H1 (cell line): ENCODE data around the gene ZNF746. TPM values are rescaled to one million over a fixed set of nuclear protein-coding genes. Genes with fewer than 3 reads are reported as not detected.

Experiments used
- CTCF ChIA-PET: fragments of 300-600 bp; sonication (Branson Sonifier 250); formaldehyde crosslinking; loops from one replicate; lab custom pipeline; 2021; ENCODE audit not compliant: partially characterized antibody; lab: Charles Lee
- POLR2A ChIA-PET: fragments of 300-600 bp; sonication (Branson Sonifier 250); formaldehyde crosslinking; loops from one replicate; lab custom pipeline; 2021; ENCODE audit warnings: inconsistent platforms; ENCODE audit not compliant: partially characterized antibody; lab: Charles Lee
- DNase-seq, 2 experiments: peaks; one replicate each; pipeline versions ENCODE4 v3.0.0 to v3.0.0-alpha.2; 2010 to 2022; ENCODE audit warnings: low spot score in 2 of 2, low read depth in 1 of 2, mixed read lengths in 1 of 2
- FAIRE-seq: peaks from 2 replicates; lab custom pipeline; 2011; peaks lifted over from hg19 to GRCh38; lab: Jason Lieb, UNC
- H2AFZ ChIP-seq: 2 replicates; pipeline ENCODE4 v1.8.1; 2012; ENCODE audit warnings: low read length, inconsistent platforms
- H2AK5ac ChIP-seq: 2 replicates; pipeline ENCODE4 v1.6.1; 2013; ENCODE audit warnings: low read depth, low read length
- H2BK120ac ChIP-seq: replicated peaks from 2 replicates; pipeline ENCODE3; 2013; ENCODE audit warnings: low read depth, low read length, inconsistent platforms
- H2BK12ac ChIP-seq: 2 replicates; pipeline ENCODE4 v1.6.1; 2013; ENCODE audit warnings: low read depth, low read length
- H2BK15ac ChIP-seq: 2 replicates; pipeline ENCODE4 v1.6.1; 2013; ENCODE audit warnings: low read length
- H2BK20ac ChIP-seq: 2 replicates; pipeline ENCODE4 v1.6.1; 2013; ENCODE audit warnings: low read length
- H2BK5ac ChIP-seq: 2 replicates; pipeline ENCODE4 v1.6.1; 2013; ENCODE audit warnings: low read depth, low read length
- H3K14ac ChIP-seq: 2 replicates; pipeline ENCODE4 v1.6.1; 2013; ENCODE audit warnings: inconsistent platforms; ENCODE audit not compliant: insufficient read length
- H3K18ac ChIP-seq: 2 replicates; pipeline ENCODE4 v1.6.1; 2013; ENCODE audit warnings: low read length; ENCODE audit errors: extremely low read depth
- H3K23ac ChIP-seq: 2 replicates; pipeline ENCODE4 v1.6.1; 2013; ENCODE audit warnings: inconsistent platforms; ENCODE audit not compliant: insufficient read length
- H3K23me2 ChIP-seq: 2 replicates; pipeline ENCODE4 v1.6.1; 2013; ENCODE audit warnings: low read depth, low read length
- H3K27ac ChIP-seq: 2 replicates; pipeline ENCODE4 v1.6.1; 2011; ENCODE audit warnings: low read depth, low read length, inconsistent platforms
- H3K27me3 ChIP-seq, 4 experiments: replicated peaks in 1 of 4; 1 replicate in 1 of 4; 2 replicates in 3 of 4; pipeline versions ENCODE4 v1.6.1 to v1.8.1; 2011 to 2013; ENCODE audit warnings: low read length in 3 of 4, mild to moderate bottlenecking in 3 of 4, inconsistent platforms in 2 of 4, mixed read lengths in 2 of 4, moderate library complexity in 1 of 4; ENCODE audit not compliant: control insufficient read depth in 3 of 4, insufficient read depth in 3 of 4; ENCODE audit errors: extremely low read depth in 1 of 4
- H3K36me3 ChIP-seq, 4 experiments: 2 replicates each; pipeline versions ENCODE4 v1.6.1 to v1.8.1; 2011 to 2013; ENCODE audit warnings: mild to moderate bottlenecking in 4 of 4, low read length in 3 of 4, moderate library complexity in 2 of 4, control low read depth in 1 of 4, inconsistent platforms in 1 of 4; ENCODE audit not compliant: insufficient read depth in 4 of 4, control insufficient read depth in 2 of 4
- H3K4ac ChIP-seq: replicated peaks from 2 replicates; pipeline ENCODE3; 2013; ENCODE audit warnings: low read length, low read depth, mixed read lengths, inconsistent platforms; ENCODE audit not compliant: insufficient read length
- H3K4me1 ChIP-seq, 4 experiments: replicated peaks in 1 of 4; 1 replicate in 1 of 4; 2 replicates in 3 of 4; pipeline versions ENCODE4 v1.6.1 to v1.8.1; 2011 to 2013; ENCODE audit warnings: low read length in 3 of 4, inconsistent platforms in 2 of 4, mixed read lengths in 1 of 4; ENCODE audit not compliant: insufficient read depth in 4 of 4, control insufficient read depth in 3 of 4
- H3K4me2 ChIP-seq, 2 experiments: 2 replicates each; pipeline versions ENCODE4 v1.6.1 to v1.8.1; 2011 to 2013; ENCODE audit warnings: low read depth in 2 of 2, low read length in 2 of 2, control low read depth in 1 of 2, inconsistent platforms in 1 of 2, mild to moderate bottlenecking in 1 of 2; ENCODE audit not compliant: insufficient read depth in 1 of 2
- H3K4me3 ChIP-seq, 4 experiments: fragments of 200-600, 300-600 bp in 1 of 4; sonication (generic), shearing (Covaris generic), sonication (Bioruptor Twin) in 1 of 4; 2 replicates each; pipeline versions ENCODE4 v1.5.1 to v1.8.1; 2011 to 2016; ENCODE audit warnings: low read length in 4 of 4, low read depth in 3 of 4, control low read depth in 2 of 4, inconsistent platforms in 2 of 4, mild to moderate bottlenecking in 2 of 4, mixed read lengths in 1 of 4, moderate library complexity in 1 of 4; ENCODE audit not compliant: insufficient read depth in 2 of 4; ENCODE audit errors: extremely low read depth in 1 of 4
- H3K56ac ChIP-seq: replicated peaks from 2 replicates; pipeline ENCODE3; 2013; ENCODE audit warnings: low read depth, mild to moderate bottlenecking, mixed read lengths, low read length, inconsistent platforms; ENCODE audit not compliant: insufficient read length
- H3K79me1 ChIP-seq: 2 replicates; pipeline ENCODE4 v1.6.1; 2013; ENCODE audit warnings: low read depth, low read length, control low read depth
- H3K79me2 ChIP-seq, 2 experiments: 2 replicates each; pipeline versions ENCODE4 v1.6.1 to v1.8.1; 2012 to 2013; ENCODE audit warnings: low read length in 2 of 2, mild to moderate bottlenecking in 2 of 2, inconsistent platforms in 1 of 2; ENCODE audit not compliant: insufficient read depth in 2 of 2, control insufficient read depth in 1 of 2
- H3K9ac ChIP-seq, 4 experiments: replicated peaks in 1 of 4; 1 replicate in 1 of 4; 2 replicates in 3 of 4; pipeline versions ENCODE4 v1.6.1 to v1.8.1; 2011 to 2013; ENCODE audit warnings: low read depth in 3 of 4, low read length in 3 of 4, control low read depth in 2 of 4, mild to moderate bottlenecking in 2 of 4, moderate library complexity in 2 of 4, inconsistent platforms in 1 of 4; ENCODE audit errors: extremely low read depth in 1 of 4
- H3K9me3 ChIP-seq, 2 experiments: 2 replicates each; pipeline versions ENCODE4 v1.6.1 to v1.8.1; 2012 to 2013; ENCODE audit warnings: mild to moderate bottlenecking in 2 of 2, moderate library complexity in 2 of 2, control low read depth in 1 of 2, inconsistent platforms in 1 of 2, low read depth in 1 of 2, low read length in 1 of 2, mixed read lengths in 1 of 2; ENCODE audit not compliant: insufficient read depth in 2 of 2
- H4K20me1 ChIP-seq, 2 experiments: replicated peaks in 1 of 2; 2 replicates each; pipeline versions ENCODE3 to v1.8.1; 2011 to 2013; ENCODE audit warnings: inconsistent platforms in 2 of 2, low read length in 2 of 2, mild to moderate bottlenecking in 1 of 2; ENCODE audit not compliant: insufficient read depth in 2 of 2, control insufficient read depth in 1 of 2
- H4K5ac ChIP-seq: 2 replicates; pipeline ENCODE4 v1.6.1; 2013; ENCODE audit warnings: low read length, low read depth, mixed read lengths, inconsistent platforms; ENCODE audit not compliant: insufficient read length
- H4K8ac ChIP-seq: 2 replicates; pipeline ENCODE4 v1.8.0; 2013; ENCODE audit warnings: mild to moderate bottlenecking, moderate library complexity, low read length, inconsistent platforms; ENCODE audit not compliant: insufficient read depth; ENCODE audit errors: extremely low read depth
- H4K91ac ChIP-seq: replicated peaks from 2 replicates; pipeline ENCODE3; 2013; ENCODE audit warnings: low read length, mixed read lengths, inconsistent platforms; ENCODE audit not compliant: insufficient read length
- BCL11A ChIP-seq, 2 experiments: IDR thresholded peaks; one replicate each; pipeline ENCODE4 v1.6.1; 2011; ENCODE audit warnings: low read depth in 2 of 2, low read length in 2 of 2, mild to moderate bottlenecking in 2 of 2
- CBX8 ChIP-seq: fragments of 300-800, 300-1000 bp; sonication (generic); IDR thresholded peaks from 2 replicates; pipeline ENCODE4 v1.7.1; 2016; ENCODE audit warnings: low read depth, low read length, borderline replicate concordance
- CHD2 ChIP-seq: IDR thresholded peaks from 2 replicates; pipeline ENCODE4 v1.6.1; 2012; ENCODE audit warnings: low read length, improper control_type of control experiment
- E2F6 ChIP-seq: IDR thresholded peaks from 2 replicates; pipeline ENCODE4 v1.6.1; 2012; ENCODE audit warnings: inconsistent platforms
- GTF2F1 ChIP-seq: IDR thresholded peaks from 2 replicates; pipeline ENCODE4 v1.6.1; 2012; ENCODE audit warnings: low read depth, low read length, improper control_type of control experiment, borderline replicate concordance
- KDM4A ChIP-seq: IDR thresholded peaks from one replicate; pipeline ENCODE4 v1.7.1; 2012; ENCODE audit warnings: low read depth, mild to moderate bottlenecking, moderate library complexity, low read length, inconsistent platforms; ENCODE audit not compliant: severe bottlenecking
- MAX ChIP-seq: IDR thresholded peaks from 2 replicates; pipeline ENCODE4 v1.6.1; 2012; ENCODE audit warnings: inconsistent platforms
- NRF1 ChIP-seq: IDR thresholded peaks from 2 replicates; pipeline ENCODE4 v1.6.1; 2011; ENCODE audit warnings: mild to moderate bottlenecking, low read depth, low read length, improper control_type of control experiment
- PHF8 ChIP-seq: fragments of 200-600 bp; sonication (generic); conservative IDR thresholded peaks from 2 replicates; pipeline ENCODE4 v1.7.1; 2012; ENCODE audit warnings: low read depth, mild to moderate bottlenecking, inconsistent platforms, low read length, moderate library complexity
- POLR2A ChIP-seq, 2 experiments: IDR thresholded peaks; 1 replicate in 1 of 2; 2 replicates in 1 of 2; pipeline ENCODE4 v1.6.1; 2011; ENCODE audit warnings: low read depth in 2 of 2, low read length in 2 of 2, mild to moderate bottlenecking in 2 of 2; ENCODE audit errors: control extremely low read depth in 1 of 2
- POLR2AphosphoS5 ChIP-seq: IDR thresholded peaks from 2 replicates; pipeline ENCODE4 v1.6.1; 2011; ENCODE audit warnings: low read depth, low read length
- POU5F1 ChIP-seq: IDR thresholded peaks from 2 replicates; pipeline ENCODE4 v1.6.1; 2011; ENCODE audit warnings: low read depth, mild to moderate bottlenecking, low read length, moderate library complexity
- RAD21 ChIP-seq, 2 experiments: IDR thresholded peaks in 1 of 2; conservative IDR thresholded peaks in 1 of 2; 2 replicates each; pipeline ENCODE4 v1.6.1; 2011; ENCODE audit warnings: low read depth in 2 of 2, low read length in 2 of 2, improper control_type of control experiment in 1 of 2, inconsistent platforms in 1 of 2, mild to moderate bottlenecking in 1 of 2, moderate library complexity in 1 of 2
- RNF2 ChIP-seq: fragments of 200-900, 300-1000 bp; sonication (generic); IDR thresholded peaks from 2 replicates; pipeline ENCODE4 v1.7.1; 2016; ENCODE audit warnings: borderline replicate concordance, low read depth, mild to moderate bottlenecking, antibody characterized with exemption, low read length; ENCODE audit not compliant: poor library complexity, severe bottlenecking; ENCODE audit errors: missing control alignments
- polyA plus RNA-seq, 7 experiments: library from polyadenylated mRNA; depleted of rRNA in 3 of 7; stranded (reverse) in 5 of 7; unstranded in 2 of 7; fragments of >200 nt in 5 of 7; fragments of 200-250 nt in 2 of 7; gene quantifications; 1 replicate in 5 of 7; 2 replicates in 1 of 7; 4 replicates in 1 of 7; pipeline versions ENCODE4 v1.2.1 to v1.2.3, GENCODE V29; 2011 to 2013; ENCODE audit warnings: missing spikeins in 2 of 7, mixed read lengths in 2 of 7
- total RNA-seq: library from RNA; stranded (reverse); fragmentation: NEBNext Ultra II Directional; extraction: Animal tissue kit (Norgen Biotek cat#: 25700); gene quantifications from 2 replicates; pipeline ENCODE4 v1.2.1, GENCODE V29; 2021

The ZNF746 gene
- total and polyA plus RNA-seq, 2 of the 8 experiments (the other 6 are each of a cell fraction or from before 2014, with no cell fraction given), result 7.5 to 15.6 TPM

DNA sequence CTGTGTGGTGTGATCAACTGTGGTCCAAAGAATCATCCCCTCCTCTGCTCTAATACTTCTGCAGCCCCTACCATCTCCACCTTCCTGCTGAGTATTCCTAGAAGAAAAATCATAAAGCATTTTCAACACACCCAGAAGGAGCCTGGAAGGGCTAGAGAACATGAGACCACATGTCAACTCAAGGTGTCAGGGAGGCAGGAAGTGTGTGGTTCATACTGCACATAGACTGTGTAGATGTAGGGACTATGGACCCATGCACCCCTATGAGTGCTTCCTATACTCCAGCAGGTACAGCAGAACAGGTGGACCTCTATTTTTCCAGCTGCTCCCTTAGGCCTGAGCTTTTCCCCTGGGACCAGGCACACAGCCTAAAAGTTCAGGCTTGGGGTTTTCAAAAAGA is 2.6 kb upstream of the ZNF746 start:
- FAIRE-seq, result no peak
- no peak overlapping the region for H3K18ac ChIP-seq
- POLR2A ChIA-PET, result no interaction called here
- TF ChIP-seq KDM4A (no peak), GTF2F1 (no peak), CHD2 (no peak), BCL11A (IDR thresholded peaks at IDR 0.05; ENCODE audit: low read depth in 2 of 2, low read length in 2 of 2) (no peak), NRF1 (no peak), RNF2 (no peak), E2F6 (no peak), POU5F1 (no peak), CBX8 (no peak), POLR2A (IDR thresholded peaks at IDR 0.05; ENCODE audit: control extremely low read depth in 1 of 2, low read depth in 2 of 2, low read length in 2 of 2) (no peak), MAX (no peak), RAD21 (IDR thresholded peaks at IDR 0.05 in 1 of 2, conservative IDR thresholded peaks at IDR 0.05 in 1 of 2; ENCODE audit: low read depth in 2 of 2, low read length in 2 of 2) (no peak), PHF8 (no peak), POLR2AphosphoS5 (no peak)

More for the DNA sequence above, 2.6 kb upstream of the ZNF746 start:
- Histone ChIP-seq H3K4me3 (no peak overlapping the region), H3K4me1 (no peaks in the 10 kb centered on the region; a peak in 2 of 7 replicates), H2AK5ac (no peak overlapping the region), H2BK15ac (no peak overlapping the region), H4K8ac (no peak overlapping the region), H4K91ac (no peak overlapping the region), H3K4me2 (no peak overlapping the region), H3K27me3 (peaks cover 0 to 3% (median under 1%) of the 10 kb centered on the region in 4 experiments; a peak in 2 of 7 replicates), H3K36me3 (no peaks in the 10 kb centered on the region), H3K9me3 (no peaks in the 10 kb centered on the region), H3K79me2 (peaks cover 0 to 12% of the 10 kb centered on the region in 2 experiments; a peak in 2 of 4 replicates), H2BK12ac (no peak overlapping the region), H3K23me2 (0 out of 2 replicates have a peak, but pooled peaks cover 4% of the 10 kb centered on the region), H2AFZ (no peak overlapping the region), H2BK20ac (no peak overlapping the region), H3K23ac (no peak overlapping the region), H2BK5ac (no peak overlapping the region), H4K5ac (no peak overlapping the region), H3K4ac (no peak overlapping the region), H3K9ac (no peak overlapping the region), H3K27ac (no peak overlapping the region), H4K20me1 (peaks cover 0 to 3% of the 10 kb centered on the region in 2 experiments), H3K56ac (no peak overlapping the region), H3K79me1 (no peaks in the 10 kb centered on the region; the same call in 1 of the 2 replicates), H2BK120ac (no peak overlapping the region), H3K14ac (no peak overlapping the region)
- CTCF ChIA-PET, result interaction anchor here (0.7 to 1.7 kb wide), 4 partner anchors 69 to 169 kb away, joined by 3 to 5 read pairs (median 4); no protein-coding TSS in a partner anchor
- DNase-seq, result no peak
